HG03097 (cell line): Measurements from ENCODE around the gene CDK5RAP1.

Experiments
- ATAC-seq: cut with Tn5 transposase; IDR thresholded peaks from one replicate; pipeline ENCODE4 v1.9.1; 2021; ENCODE audit not compliant: unreplicated experiment, low FRiP score

The CDK5RAP1 gene

GRCh38 chr20:33337531-33338165, 63.7 kb downstream of the CDK5RAP1 start:
- ATAC-seq = no peak

GRCh38 chr20:33337119-33337518, 64.2 kb downstream of the CDK5RAP1 start:
- ATAC-seq = no peak

- no peak for ATAC-seq
Observed at GRCh38 chr20:33336375-33336774, 64.9 kb downstream of the CDK5RAP1 start.

GRCh38 chr20:33334111-33334510, 67.2 kb downstream of the CDK5RAP1 start:
- no peak for ATAC-seq

- no peak for ATAC-seq
Observed at GRCh38 chr20:33333616-33334015, 67.7 kb downstream of the CDK5RAP1 start.

- ATAC-seq = no peak
Observed at GRCh38 chr20:33332905-33333456, 68.3 kb downstream of the CDK5RAP1 start.

- no peak for ATAC-seq
Observed at GRCh38 chr20:33328157-33329137, 72.9 kb downstream of the CDK5RAP1 start.

GRCh38 chr20:33325350-33325749, 76.0 kb downstream of the CDK5RAP1 start:
- ATAC-seq = no peak

- ATAC-seq = no peak
Observed at GRCh38 chr20:33323236-33323635, 78.1 kb downstream of the CDK5RAP1 start.

GRCh38 chr20:33322456-33322855, 78.9 kb downstream of the CDK5RAP1 start:
- ATAC-seq = no peak

GRCh38 chr20:33320006-33320405, 81.3 kb downstream of the CDK5RAP1 start:
- ATAC-seq = no peak

GRCh38 chr20:33318096-33318429, 83.3 kb downstream of the CDK5RAP1 start:
- ATAC-seq = no peak

GRCh38 chr20:33317424-33318095, 83.8 kb downstream of the CDK5RAP1 start:
- no peak for ATAC-seq

GRCh38 chr20:33316958-33317357, 84.4 kb downstream of the CDK5RAP1 start:
- no peak for ATAC-seq

- no peak for ATAC-seq
Observed at GRCh38 chr20:33316343-33316742, 85.0 kb downstream of the CDK5RAP1 start.

- ATAC-seq = no peak
Observed at GRCh38 chr20:33313686-33314314, 87.5 kb downstream of the CDK5RAP1 start.

- ATAC-seq = no peak
Observed at GRCh38 chr20:33312583-33312982, 88.7 kb downstream of the CDK5RAP1 start.

- ATAC-seq = no peak
Observed at GRCh38 chr20:33311996-33312395, 89.3 kb downstream of the CDK5RAP1 start.

GRCh38 chr20:33311011-33311410, 90.3 kb downstream of the CDK5RAP1 start:
- no peak for ATAC-seq

GRCh38 chr20:33310327-33310899, 90.9 kb downstream of the CDK5RAP1 start:
- ATAC-seq = no peak
